Measurements from ENCODE around the gene TBX5. TPM values are rescaled to one million over a fixed set of nuclear protein-coding genes. Genes with fewer than 3 reads are reported as not detected.

TBX5 gene
- total and polyA plus RNA-seq, 2 donors (not counting 1 experiment from before 2014, with no cell fraction given), result 16.8 to 19.4 TPM

- no peak overlapping the region for H3K4me2 ChIP-seq (ENCODE audit: extremely low read depth, insufficient read depth, low read length)
Observed at GRCh38 chr12:114344831-114345230, 61.1 kb downstream of the TBX5 start.

GRCh38 chr12:114344303-114344663 lies 61.7 kb downstream of the TBX5 start:
- Histone ChIP-seq H3K9ac (ENCODE audit: insufficient read depth, low read length) (no peak overlapping the region), H3K79me2 (ENCODE audit: control insufficient read depth, insufficient read depth, low read length) (no peaks in the 10 kb centered on the region), H3K4me2 (ENCODE audit: extremely low read depth, insufficient read depth, low read length) (no peak overlapping the region), H3K36me3 (ENCODE audit: control insufficient read depth, insufficient read depth, low read length) (no peaks in the 10 kb centered on the region), H3K9me3 (ENCODE audit: control insufficient read depth, insufficient read depth, low read depth, low read length) (no peaks in the 10 kb centered on the region), H3K27ac (ENCODE audit: insufficient read depth, low read length) (no peak overlapping the region), H2AFZ (ENCODE audit: low read length) (no peak overlapping the region), H4K20me1 (ENCODE audit: control insufficient read depth, extremely low read depth, insufficient read depth, low read length) (no peaks in the 10 kb centered on the region), H3K4me3 (replicated peaks in 1 of 4; ENCODE audit: control extremely low read depth in 1 of 4, insufficient read depth in 1 of 4, low read depth in 3 of 4, low read length in 4 of 4) (no peak overlapping the region), H3K27me3 (ENCODE audit: control insufficient read depth, insufficient read depth, low read length) (no peaks in the 10 kb centered on the region), H3K4me1 (ENCODE audit: control insufficient read depth, extremely low read depth, insufficient read depth, low read length) (peaks cover 6% of the 10 kb centered on the region)
- TF ChIP-seq EZH2 (IDR thresholded peaks at IDR 0.05; ENCODE audit: low read length, missing control alignments) (no peak), CTCF (conservative IDR thresholded peaks at IDR 0.05 in 1 of 2, IDR thresholded peaks at IDR 0.05 in 1 of 2; ENCODE audit: low read depth in 1 of 2, low read length in 2 of 2) (no peak)
- DNase-seq (ENCODE audit: low read depth in 2 of 2), result no peak

More at GRCh38 chr12:114344831-114345230, 61.1 kb downstream of the TBX5 start:
- no peaks in the 10 kb centered on the region for H3K36me3 ChIP-seq (ENCODE audit: control insufficient read depth, insufficient read depth, low read length)
- no peaks in the 10 kb centered on the region for H4K20me1 ChIP-seq (ENCODE audit: control insufficient read depth, extremely low read depth, insufficient read depth, low read length)
- H3K9ac ChIP-seq (ENCODE audit: insufficient read depth, low read length), result no peak overlapping the region
- no peaks in the 10 kb centered on the region for H3K79me2 ChIP-seq (ENCODE audit: control insufficient read depth, insufficient read depth, low read length)
- DNase-seq (ENCODE audit: low read depth in 2 of 2), result no peak
- H3K27ac ChIP-seq (ENCODE audit: insufficient read depth, low read length), result no peak overlapping the region
- H2AFZ ChIP-seq (ENCODE audit: low read length), result no peak overlapping the region
- peaks cover 3% of the 10 kb centered on the region for H3K4me1 ChIP-seq (ENCODE audit: control insufficient read depth, extremely low read depth, insufficient read depth, low read length)
- H3K27me3 ChIP-seq (ENCODE audit: control insufficient read depth, insufficient read depth, low read length), result no peaks in the 10 kb centered on the region
- H3K4me3 ChIP-seq (replicated peaks in 1 of 4; ENCODE audit: control extremely low read depth in 1 of 4, insufficient read depth in 1 of 4, low read depth in 3 of 4, low read length in 4 of 4), result no peak overlapping the region
- no peak for TF ChIP-seq CTCF (conservative IDR thresholded peaks at IDR 0.05 in 1 of 2, IDR thresholded peaks at IDR 0.05 in 1 of 2; ENCODE audit: low read depth in 1 of 2, low read length in 2 of 2)
- TF ChIP-seq EZH2 (IDR thresholded peaks at IDR 0.05; ENCODE audit: low read length, missing control alignments), result no peak
- no peaks in the 10 kb centered on the region for H3K9me3 ChIP-seq (ENCODE audit: control insufficient read depth, insufficient read depth, low read depth, low read length)

- Histone ChIP-seq H3K36me3 (ENCODE audit: control insufficient read depth, insufficient read depth, low read length) (no peaks in the 10 kb centered on the region), H3K9me3 (ENCODE audit: control insufficient read depth, insufficient read depth, low read depth, low read length) (no peaks in the 10 kb centered on the region), H3K79me2 (ENCODE audit: control insufficient read depth, insufficient read depth, low read length) (no peaks in the 10 kb centered on the region), H3K9ac (ENCODE audit: insufficient read depth, low read length) (no peak overlapping the region), H3K27me3 (ENCODE audit: control insufficient read depth, insufficient read depth, low read length) (no peaks in the 10 kb centered on the region), H3K4me2 (ENCODE audit: extremely low read depth, insufficient read depth, low read length) (no peak overlapping the region), H3K4me1 (ENCODE audit: control insufficient read depth, extremely low read depth, insufficient read depth, low read length) (peaks cover 7% of the 10 kb centered on the region), H2AFZ (ENCODE audit: low read length) (no peak overlapping the region), H3K27ac (ENCODE audit: insufficient read depth, low read length) (no peak overlapping the region), H3K4me3 (replicated peaks in 1 of 4; ENCODE audit: control extremely low read depth in 1 of 4, insufficient read depth in 1 of 4, low read depth in 3 of 4, low read length in 4 of 4) (no peak overlapping the region), H4K20me1 (ENCODE audit: control insufficient read depth, extremely low read depth, insufficient read depth, low read length) (no peaks in the 10 kb centered on the region)
- no peak for TF ChIP-seq CTCF (conservative IDR thresholded peaks at IDR 0.05 in 1 of 2, IDR thresholded peaks at IDR 0.05 in 1 of 2; ENCODE audit: low read depth in 1 of 2, low read length in 2 of 2)
- TF ChIP-seq EZH2 (IDR thresholded peaks at IDR 0.05; ENCODE audit: low read length, missing control alignments), result no peak
- no peak for DNase-seq (ENCODE audit: low read depth in 2 of 2)
Observed at GRCh38 chr12:114343585-114344302, 62.2 kb downstream of the TBX5 start.
